GM18526 (cell line): ENCODE measurements around the gene ARHGAP5.

Experiments used
- POLR2A ChIP-seq: IDR thresholded peaks from 3 replicates; pipeline ENCODE4 v1.6.1; 2011; ENCODE audit not compliant: insufficient read length; ENCODE audit errors: extremely low read depth

The ARHGAP5 gene

DNA sequence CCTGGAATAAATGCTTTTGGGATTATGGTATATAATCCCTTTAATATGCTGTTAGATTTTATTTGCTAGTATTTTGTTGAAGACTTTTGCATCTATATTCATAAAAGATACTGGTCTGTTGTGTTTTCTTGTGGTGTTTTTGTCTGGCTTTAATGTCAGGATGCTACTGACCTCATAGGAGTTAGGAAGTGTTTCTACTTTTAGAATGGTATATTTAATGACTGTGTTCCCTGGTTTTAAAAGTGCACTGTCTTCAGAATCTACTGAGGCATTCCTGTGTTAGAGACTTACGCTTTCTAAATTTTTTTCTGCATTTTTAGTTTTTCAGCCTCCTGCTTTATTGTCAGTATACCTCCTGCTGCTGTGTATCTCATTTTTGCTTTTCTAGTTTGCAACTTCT, 51.6 kb downstream of the ARHGAP5 start:
- no peak for TF ChIP-seq POLR2A

DNA sequence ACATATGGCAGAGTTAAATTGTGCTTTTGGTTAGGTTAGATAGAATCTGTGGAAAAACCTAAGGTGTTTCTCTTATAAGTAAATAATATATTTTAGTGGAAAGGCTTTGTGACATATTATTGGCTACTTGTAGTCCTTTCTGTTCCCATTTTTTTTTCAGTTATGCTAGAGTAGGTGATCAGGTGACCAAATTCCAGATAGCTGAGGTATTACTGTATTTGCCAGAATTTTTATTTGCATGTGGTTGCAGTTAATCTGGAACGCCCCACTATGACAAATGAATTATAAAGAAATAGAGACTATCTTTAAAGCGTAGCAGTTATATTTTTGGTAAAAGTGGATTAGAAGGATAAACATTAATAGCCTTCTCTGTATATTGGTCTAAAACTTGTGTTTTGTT, 52.0 kb downstream of the ARHGAP5 start:
- TF ChIP-seq POLR2A = no peak

DNA sequence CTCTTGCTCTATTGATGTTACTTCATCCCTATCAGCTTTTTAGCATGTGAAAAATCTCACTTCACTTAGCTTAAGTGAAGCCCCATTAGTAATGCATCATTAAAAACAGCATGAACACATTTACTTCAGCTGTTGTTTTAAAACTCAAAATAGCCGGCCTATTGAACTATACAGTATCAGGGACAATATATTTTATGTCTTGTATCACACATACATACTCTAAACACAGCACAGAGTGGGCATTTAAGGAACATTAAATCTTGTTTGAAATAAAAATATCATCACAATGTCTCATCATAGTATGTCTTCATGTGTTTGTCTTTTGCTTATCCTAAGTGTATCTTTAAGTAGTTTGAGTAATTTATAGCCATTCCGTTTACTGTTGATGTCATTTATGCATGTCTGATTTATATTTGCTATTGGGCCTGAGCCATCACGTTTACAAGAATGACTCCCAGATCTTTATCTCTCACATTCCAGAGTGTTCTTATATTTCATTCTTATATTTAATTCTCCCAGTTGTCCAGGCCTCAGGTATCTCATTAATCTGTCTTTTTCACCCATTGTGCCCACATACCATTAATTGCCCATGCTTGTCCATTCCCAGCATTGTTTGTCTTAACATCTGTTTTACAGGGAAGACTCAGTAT, 57.5 kb downstream of the ARHGAP5 start:
- TF ChIP-seq POLR2A = no peak

DNA sequence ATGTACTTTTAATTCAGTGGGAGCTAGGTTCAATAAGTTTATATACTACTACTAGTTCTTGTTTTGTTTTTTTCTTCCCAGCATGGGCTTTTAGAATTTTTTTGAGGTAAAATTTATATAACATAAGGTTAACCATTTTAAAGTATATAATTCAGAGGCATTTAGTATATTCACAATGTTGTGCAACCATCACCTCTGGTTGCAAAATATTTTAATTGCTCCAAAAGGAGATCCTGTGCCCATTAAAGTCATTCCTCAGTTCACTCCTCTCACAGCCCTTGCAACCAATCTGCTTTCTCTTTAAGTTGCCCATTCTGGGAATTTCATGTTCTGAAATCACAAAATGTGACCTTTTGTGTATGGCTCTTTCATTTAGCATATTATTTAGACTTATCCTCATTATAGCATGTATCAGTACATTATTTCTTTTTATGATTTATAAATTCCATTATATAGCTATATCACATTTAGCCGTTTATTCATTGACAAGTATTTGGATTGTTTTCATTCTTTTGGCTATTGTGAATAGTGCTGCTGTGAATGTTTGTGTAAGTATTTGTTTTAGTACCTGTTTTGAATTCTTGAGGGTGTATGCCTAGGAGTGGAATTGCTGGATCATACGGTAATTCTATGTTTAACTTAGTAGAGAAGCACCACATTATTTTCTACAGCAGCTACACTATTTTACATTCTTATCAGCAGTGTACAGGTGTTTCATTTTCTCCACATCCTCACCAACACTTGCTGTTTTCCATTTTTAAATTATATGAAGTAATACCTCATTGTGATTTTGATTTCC, 59.1 kb downstream of the ARHGAP5 start:
- TF ChIP-seq POLR2A = no peak

DNA sequence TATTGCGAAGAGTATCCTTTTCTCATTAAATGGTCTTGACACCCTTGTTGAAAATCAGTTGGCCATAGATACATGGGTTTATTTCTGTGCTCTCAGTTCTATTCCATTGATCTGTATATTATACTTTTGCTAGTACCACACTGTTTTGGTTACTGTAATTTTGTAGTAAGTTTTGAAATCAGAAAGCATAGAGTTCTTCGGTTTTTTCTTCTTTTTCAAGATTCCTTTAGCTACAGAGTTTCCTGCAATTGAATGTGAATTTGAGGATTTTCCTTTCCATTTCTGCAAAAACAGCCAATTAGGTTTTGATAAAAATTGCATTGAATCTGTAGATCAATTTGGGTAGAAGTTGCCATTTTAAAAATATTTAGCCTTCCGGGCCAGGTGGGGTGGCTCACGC, 60.2 kb downstream of the ARHGAP5 start:
- no peak for TF ChIP-seq POLR2A

DNA sequence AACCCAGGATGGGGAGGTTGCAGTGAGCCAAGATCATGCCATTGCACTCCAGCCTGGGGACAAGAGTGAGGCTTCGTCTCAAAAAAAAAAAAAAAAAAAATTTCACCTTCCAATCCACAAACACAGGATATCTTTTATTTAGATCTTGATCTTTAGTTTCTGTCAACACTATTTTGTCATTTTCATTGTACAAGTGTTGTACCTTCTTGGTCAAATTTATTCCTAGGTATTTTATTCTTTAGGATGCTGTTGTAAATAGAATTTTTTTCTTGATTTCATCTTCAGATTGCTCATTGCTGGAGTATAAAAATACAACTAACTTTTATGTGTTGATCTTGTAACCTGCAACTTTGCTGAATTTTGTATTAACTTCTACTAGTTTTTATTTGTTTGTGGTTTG, 60.8 kb downstream of the ARHGAP5 start:
- TF ChIP-seq POLR2A = no peak

DNA sequence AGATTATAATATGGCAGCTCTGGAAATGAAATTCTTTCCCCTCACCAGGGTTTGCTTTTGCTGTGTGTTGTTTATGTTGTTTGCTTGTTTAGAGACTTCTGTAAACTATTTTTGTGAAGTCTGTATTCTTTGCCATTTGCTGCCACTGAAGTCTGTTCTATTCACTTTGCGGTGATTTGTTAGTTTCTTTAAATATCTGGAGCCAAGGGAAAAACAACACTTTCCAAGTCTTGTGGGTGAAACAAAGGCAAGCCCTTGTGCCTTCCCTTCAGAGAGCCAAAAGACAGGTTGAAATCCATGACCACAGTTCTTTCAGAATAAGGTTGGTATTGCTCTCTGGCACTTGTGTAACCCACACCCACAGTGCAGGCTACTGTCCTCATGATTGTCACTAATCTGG, 65.2 kb downstream of the ARHGAP5 start:
- no peak for TF ChIP-seq POLR2A

DNA sequence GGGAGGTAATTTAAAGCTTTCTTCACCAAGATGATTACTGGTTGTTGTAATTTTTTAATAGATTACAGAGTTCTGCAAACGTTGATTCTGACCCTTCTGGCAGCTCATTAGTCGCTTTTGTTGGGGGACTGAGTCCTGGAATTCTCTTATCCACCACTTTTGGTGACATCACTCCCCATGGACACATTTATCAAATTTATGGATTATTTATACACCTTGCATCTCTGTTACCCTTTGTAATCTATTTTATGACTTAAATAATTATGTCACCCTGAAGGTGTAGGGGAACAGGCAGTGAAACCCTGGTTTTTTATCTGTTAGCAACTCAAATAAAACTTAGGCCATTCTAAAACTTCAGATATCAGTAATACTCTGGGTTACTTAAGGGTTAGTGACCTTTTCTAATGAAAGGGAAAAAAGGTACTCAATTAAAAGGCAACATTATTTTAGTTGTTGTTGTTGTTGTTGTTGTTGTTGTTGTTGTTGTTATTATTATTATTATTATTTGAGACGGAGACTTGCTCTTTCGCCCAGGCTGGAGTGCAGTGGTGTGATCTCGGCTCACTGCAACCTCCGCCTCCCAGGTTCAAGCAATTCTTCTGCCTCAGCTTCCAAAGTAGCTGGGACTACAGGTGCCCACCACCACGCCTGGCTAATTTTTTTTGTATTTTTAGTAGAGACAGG, 65.8 kb downstream of the ARHGAP5 start:
- no peak for TF ChIP-seq POLR2A

DNA sequence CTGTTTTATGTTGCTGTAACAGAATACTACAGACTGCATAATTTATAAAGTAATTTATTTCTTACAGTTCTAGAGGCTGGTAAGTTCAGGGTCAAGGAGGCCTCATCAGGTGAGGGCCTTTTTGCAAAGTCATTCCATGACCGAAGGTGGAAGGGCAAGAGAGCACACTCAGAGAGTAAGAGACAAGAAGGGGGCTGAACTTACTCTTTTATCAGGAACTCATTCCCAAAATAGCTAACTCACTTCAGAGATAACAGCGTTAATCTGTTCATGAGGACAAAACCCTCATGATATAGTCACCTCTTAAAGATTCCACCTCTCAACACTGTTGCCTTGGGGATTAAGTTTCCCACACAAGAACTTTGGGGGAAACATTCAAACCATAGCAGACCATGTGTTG, 73.3 kb downstream of the ARHGAP5 start:
- TF ChIP-seq POLR2A = no peak

DNA sequence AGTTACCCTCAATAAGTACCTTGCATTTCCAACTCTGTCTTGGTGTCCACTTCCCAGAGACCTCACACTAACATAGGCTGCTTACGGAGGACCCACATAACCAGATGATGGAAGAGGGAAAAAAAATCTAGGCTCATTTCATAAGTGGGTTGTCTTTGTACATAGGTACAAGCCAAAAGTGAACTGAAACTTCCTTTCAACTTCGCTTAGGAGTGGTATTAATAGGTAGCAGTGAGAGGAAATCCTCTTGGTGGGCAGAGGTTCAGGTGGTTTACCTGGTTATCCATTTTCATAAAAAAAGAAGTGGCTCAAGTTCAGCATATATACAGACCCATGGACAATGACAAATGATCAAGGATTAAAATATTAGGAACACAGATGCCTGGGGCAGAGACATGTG, 88.9 kb downstream of the ARHGAP5 start:
- no peak for TF ChIP-seq POLR2A

DNA sequence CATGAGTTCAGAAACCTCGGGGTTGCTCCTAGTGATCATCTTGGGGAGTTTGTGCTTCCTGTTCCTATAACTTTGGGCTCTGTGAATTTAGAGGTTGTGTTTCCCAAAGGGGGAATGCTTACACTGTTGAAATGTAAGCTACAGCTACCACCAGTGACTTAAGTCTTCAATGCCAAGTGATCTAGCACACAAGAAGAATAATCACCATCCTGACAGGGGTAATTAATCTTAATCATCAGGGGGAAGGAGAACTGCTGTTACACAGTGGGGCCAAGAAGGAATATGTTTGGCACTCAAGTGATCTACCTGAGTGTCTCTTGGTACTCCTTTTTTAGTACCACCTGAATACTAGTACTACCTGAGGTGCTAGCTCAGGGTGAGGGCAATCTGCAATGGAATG, 89.8 kb downstream of the ARHGAP5 start:
- no peak for TF ChIP-seq POLR2A

DNA sequence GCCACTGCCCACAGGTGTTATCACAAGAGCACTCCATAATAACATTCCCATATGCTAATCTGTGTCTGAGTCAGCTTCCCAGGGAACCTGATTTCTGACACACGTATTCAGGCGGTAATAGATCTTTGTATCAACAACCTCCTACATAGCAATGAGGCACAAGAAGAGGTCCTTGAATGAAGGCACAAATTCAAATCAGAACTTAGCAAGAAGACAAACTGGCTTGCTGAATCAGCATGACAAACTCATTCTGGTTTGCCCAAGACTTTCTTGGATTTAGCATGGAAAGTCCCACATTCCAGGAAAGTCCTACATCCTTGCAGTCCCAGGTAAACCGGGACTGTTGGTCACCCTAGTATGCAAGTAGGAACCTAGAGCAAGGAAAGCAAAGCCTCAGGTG, 90.8 kb downstream of the ARHGAP5 start:
- TF ChIP-seq POLR2A = no peak

DNA sequence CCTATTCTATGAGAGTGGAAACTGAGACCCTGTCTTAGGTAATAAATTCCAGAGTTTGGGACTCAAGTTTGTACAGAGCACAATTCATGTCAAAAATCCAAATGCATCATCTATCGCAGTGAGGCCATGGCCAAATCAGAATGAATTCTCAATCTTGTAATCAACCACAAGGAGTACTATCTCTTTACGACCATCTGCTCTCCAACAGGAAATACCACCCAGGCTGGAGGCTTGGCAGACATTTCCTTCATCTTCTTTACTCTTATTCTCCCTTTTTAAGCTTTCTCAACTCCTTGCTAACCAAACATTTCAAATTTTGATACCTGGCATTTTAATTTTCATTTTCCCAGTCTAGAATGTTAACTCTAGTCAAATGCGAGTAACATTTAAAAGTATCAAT, 92.1 kb downstream of the ARHGAP5 start:
- TF ChIP-seq POLR2A = no peak

DNA sequence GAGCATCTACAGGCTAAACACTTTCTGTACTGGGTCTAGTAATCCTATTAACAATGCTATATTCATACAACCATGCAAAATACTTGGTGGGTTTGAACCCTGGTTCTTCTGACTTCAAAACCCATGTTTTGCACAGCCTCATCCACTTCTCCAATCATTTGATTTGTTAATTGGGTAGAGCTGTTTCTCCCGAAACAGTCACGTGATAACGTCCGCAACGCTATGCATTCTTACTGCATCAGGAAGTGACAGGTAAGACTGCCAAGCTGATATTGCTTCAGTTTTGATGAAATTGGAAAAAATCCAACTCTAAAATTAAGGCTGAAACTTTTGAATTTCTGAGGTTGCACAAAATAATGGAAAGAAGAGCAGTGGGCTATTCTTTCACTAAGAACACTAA, 94.4 kb downstream of the ARHGAP5 start:
- no peak for TF ChIP-seq POLR2A

DNA sequence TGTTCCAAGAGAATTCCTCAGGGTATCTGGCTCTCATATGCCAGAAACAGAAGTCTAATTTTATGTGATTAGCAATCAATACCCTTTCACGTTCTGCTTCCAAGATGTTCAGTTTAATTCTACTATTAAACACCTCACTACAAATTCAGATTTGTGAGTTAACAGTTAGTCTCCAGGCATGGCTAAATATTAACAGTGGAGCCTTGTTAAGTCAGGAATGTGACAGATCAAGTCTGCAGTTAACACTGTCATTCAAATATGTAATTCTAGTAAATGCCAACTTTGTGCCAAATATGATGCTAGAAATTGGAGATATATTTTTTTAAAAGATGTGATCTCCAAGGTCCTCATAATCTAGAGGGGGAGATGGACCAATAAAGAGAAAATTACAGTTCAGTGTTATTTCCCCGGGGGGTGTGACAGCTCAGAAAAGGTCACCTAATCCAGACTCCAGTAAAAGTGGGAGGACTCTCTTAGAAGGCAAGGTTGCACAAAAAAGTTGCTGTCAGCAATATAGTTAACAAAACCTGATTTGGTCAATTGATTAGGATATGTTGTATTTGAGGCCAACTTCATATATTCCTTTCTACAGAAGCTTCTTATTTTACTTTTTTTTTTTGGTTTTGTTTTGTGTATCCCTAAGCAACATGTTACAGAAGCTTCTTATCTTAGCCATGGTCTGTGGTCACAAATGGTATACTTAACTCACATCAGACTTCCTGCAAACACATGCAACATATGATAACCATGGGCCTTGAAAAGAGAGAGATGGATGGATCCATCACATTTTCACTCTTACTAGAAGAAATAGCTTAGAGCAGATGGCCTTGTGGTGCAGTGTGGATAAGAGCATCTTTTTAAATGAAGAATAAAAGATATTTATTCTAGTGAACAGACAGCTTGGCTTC, 106.3 kb downstream of the ARHGAP5 start:
- TF ChIP-seq POLR2A = no peak

DNA sequence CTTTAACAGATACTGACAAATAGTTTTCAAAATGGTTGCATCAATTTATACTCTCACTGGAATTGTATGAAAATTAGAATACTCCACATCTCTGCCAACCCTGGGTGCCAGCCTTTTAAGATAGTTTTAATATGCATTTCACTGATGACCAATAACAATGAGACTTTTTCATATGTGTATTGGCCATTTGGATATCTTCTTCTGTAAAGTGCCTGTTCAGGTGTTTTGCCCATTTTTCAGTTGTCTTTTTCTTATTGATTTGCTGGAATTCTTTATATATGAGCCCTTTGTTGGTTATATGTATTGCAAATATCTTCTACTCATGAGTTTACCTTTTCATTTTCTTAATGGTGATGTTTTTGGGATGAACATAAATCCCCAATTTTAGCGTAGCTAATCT, 108.0 kb downstream of the ARHGAP5 start:
- no peak for TF ChIP-seq POLR2A

DNA sequence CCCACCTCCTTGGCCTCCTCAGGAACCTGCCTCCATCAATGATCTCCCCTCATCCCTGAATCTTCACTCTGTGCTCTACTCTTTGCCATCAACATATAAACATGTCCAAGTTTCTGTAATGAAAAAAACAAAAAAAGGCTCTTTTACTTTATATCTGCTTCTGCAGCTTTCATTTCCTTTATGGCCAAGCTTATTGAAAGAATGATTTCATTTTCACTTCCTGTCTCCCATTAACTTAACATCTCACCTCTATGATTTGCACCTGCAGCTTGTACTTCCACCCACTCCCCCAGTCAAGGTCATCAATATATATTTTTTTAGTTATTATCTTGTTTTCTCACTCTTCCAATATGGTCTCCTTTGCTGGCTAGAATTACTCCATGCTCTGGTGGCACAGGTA, 109.1 kb downstream of the ARHGAP5 start:
- no peak for TF ChIP-seq POLR2A
